GM12878 (cell line): ENCODE data around the gene FAM118A. TPM values are rescaled to one million over a fixed set of nuclear protein-coding genes. Genes with fewer than 3 reads are reported as not detected.

Experiments used
- ATAC-seq: fragments of 200-7000 bp; cut with Tn5 transposase; 3 replicates; pipeline ENCODE4 v1.9.1; 2020; ENCODE audit warnings: mild to moderate bottlenecking, moderate library complexity
- BruUV-seq: library from RNA; stranded (reverse); fragments of 400-500 nt; replicated peaks from 2 replicates; lab custom pipeline; 2021; lab: Mats Ljungman, UMichigan
- CTCF ChIA-PET: fragments of 300-600 bp; sonication (Branson Sonifier 250); formaldehyde crosslinking; extraction: SDS; loops from one replicate; lab custom pipeline; 2021; ENCODE audit warnings: inconsistent platforms; lab: Yijun Ruan, JAX
- POLR2A ChIA-PET: fragments of 350-600 bp; formaldehyde crosslinking; extraction: SDS; loops from one replicate; lab custom pipeline; 2021; ENCODE audit warnings: inconsistent platforms; lab: Charles Lee
- RAD21 ChIA-PET: fragments of 300-600 bp; sonication (Branson Sonifier 250); formaldehyde crosslinking; loops from one replicate; lab custom pipeline; 2023; ENCODE audit warnings: antibody characterized with exemption; ENCODE audit not compliant: unreplicated experiment; lab: Charles Lee
- SMC1A ChIA-PET: fragments of 300-600 bp; sonication (Branson Sonifier 250); formaldehyde crosslinking; loops from one replicate; lab custom pipeline; 2023; ENCODE audit not compliant: unreplicated experiment, uncharacterized antibody; lab: Charles Lee
- DNase-seq: peaks from one replicate; pipeline ENCODE4 v3.0.0-alpha.2; 2011; ENCODE audit warnings: low read depth, low spot score
- FAIRE-seq: peaks from 3 replicates; lab custom pipeline; 2011; peaks lifted over from hg19 to GRCh38; lab: Jason Lieb, UNC
- H2AFZ ChIP-seq: 2 replicates; pipeline ENCODE4 v1.6.0; 2011; ENCODE audit warnings: low read depth, low read length, control low read depth; ENCODE audit not compliant: control insufficient read depth
- H3K27ac ChIP-seq: 2 replicates; pipeline ENCODE4 v1.5.1; 2011; ENCODE audit warnings: control low read depth; ENCODE audit not compliant: control insufficient read depth, insufficient read depth
- H3K27me3 ChIP-seq, 2 experiments: replicated peaks in 1 of 2; 2 replicates each; pipeline versions ENCODE4 v1.6.0 to v1.6.1; 2011; ENCODE audit warnings: low read length in 1 of 2; ENCODE audit not compliant: control insufficient read depth in 2 of 2, insufficient read depth in 2 of 2
- H3K36me3 ChIP-seq, 2 experiments: 2 replicates each; pipeline ENCODE4 v1.5.1; 2011; ENCODE audit warnings: low read length in 1 of 2; ENCODE audit not compliant: control insufficient read depth in 2 of 2, insufficient read depth in 2 of 2
- H3K4me1 ChIP-seq: 2 replicates; pipeline ENCODE4 v1.6.1; 2011; ENCODE audit warnings: mild to moderate bottlenecking, low read length, moderate library complexity, mixed read lengths; ENCODE audit not compliant: control insufficient read depth, insufficient read depth
- H3K4me2 ChIP-seq: 2 replicates; pipeline ENCODE4 v1.6.0; 2011; ENCODE audit warnings: control low read depth; ENCODE audit not compliant: control insufficient read depth, insufficient read depth
- H3K4me3 ChIP-seq: fragments of 200-600 bp; sonication (generic); 2 replicates; pipeline ENCODE4 v1.5.1; 2016
- H3K79me2 ChIP-seq: 2 replicates; pipeline ENCODE4 v1.6.0; 2011; ENCODE audit warnings: low read length; ENCODE audit not compliant: control insufficient read depth, insufficient read depth
- H3K9ac ChIP-seq: 2 replicates; pipeline ENCODE4 v1.8.0; 2011; ENCODE audit warnings: low read length, control low read depth, mixed read lengths; ENCODE audit not compliant: control insufficient read depth, insufficient read depth
- H3K9me3 ChIP-seq: replicated peaks from 3 replicates; pipeline ENCODE4 v1.5.1; 2011; ENCODE audit warnings: mild to moderate bottlenecking, low read length; ENCODE audit not compliant: control insufficient read depth, insufficient read depth
- H4K20me1 ChIP-seq: 2 replicates; pipeline ENCODE4 v1.6.0; 2011; ENCODE audit not compliant: control insufficient read depth, insufficient read depth
- ELK1 ChIP-seq: IDR thresholded peaks from 2 replicates; pipeline ENCODE4 v1.6.1; 2012; ENCODE audit warnings: low read depth, low read length, improper control_type of control experiment
- FOS ChIP-seq: IDR thresholded peaks from 3 replicates; pipeline ENCODE4 v1.6.1; 2011; ENCODE audit warnings: borderline replicate concordance; ENCODE audit not compliant: insufficient read length; ENCODE audit errors: extremely low read depth
- IRF3 ChIP-seq: fragments of 450-650 bp; IDR thresholded peaks from 2 replicates; pipeline ENCODE4 v1.6.1; 2014; ENCODE audit warnings: mild to moderate bottlenecking
- KLF5 ChIP-seq: fragments of 450-650 bp; IDR thresholded peaks from 2 replicates; pipeline ENCODE4 v1.6.1; 2014; ENCODE audit warnings: mild to moderate bottlenecking; ENCODE audit not compliant: partially characterized antibody
- NRF1 ChIP-seq: conservative IDR thresholded peaks from 2 replicates; pipeline ENCODE4 v1.6.1; 2011; ENCODE audit warnings: mild to moderate bottlenecking, low read depth, low read length, improper control_type of control experiment
- PAX5 ChIP-seq: IDR thresholded peaks from 2 replicates; pipeline ENCODE4 v1.6.1; 2011; ENCODE audit warnings: low read depth, low read length, borderline replicate concordance
- POLR2A ChIP-seq: IDR thresholded peaks from 2 replicates; pipeline ENCODE4 v1.6.1; 2011; ENCODE audit warnings: low read depth, mild to moderate bottlenecking, low read length
- RAD21 ChIP-seq: IDR thresholded peaks from 2 replicates; pipeline ENCODE4 v1.6.1; 2011; ENCODE audit warnings: mild to moderate bottlenecking, low read depth, low read length, moderate library complexity; ENCODE audit not compliant: insufficient read depth
- REST ChIP-seq: IDR thresholded peaks from 2 replicates; pipeline ENCODE4 v1.6.1; 2012; ENCODE audit warnings: mild to moderate bottlenecking, low read depth, low read length
- RUNX3 ChIP-seq: IDR thresholded peaks from 2 replicates; pipeline ENCODE4 v1.6.1; 2012; ENCODE audit warnings: low read length, inconsistent platforms
- SMAD5 ChIP-seq: IDR thresholded peaks from 2 replicates; pipeline ENCODE4 v1.6.1; 2016; ENCODE audit warnings: antibody characterized with exemption, low read depth
- SREBF1 ChIP-seq: IDR thresholded peaks from 2 replicates; pipeline ENCODE4 v1.6.1; 2012; ENCODE audit warnings: mild to moderate bottlenecking, low read length
- ZBED1 ChIP-seq: IDR thresholded peaks from 2 replicates; pipeline ENCODE4 v1.6.1; 2016; ENCODE audit warnings: borderline replicate concordance
- ZNF207 ChIP-seq: fragments of 450-650 bp; IDR thresholded peaks from 2 replicates; pipeline ENCODE4 v1.6.1; 2014; ENCODE audit warnings: antibody characterized with exemption, mild to moderate bottlenecking, borderline replicate concordance
- ZZZ3 ChIP-seq: IDR thresholded peaks from 2 replicates; pipeline ENCODE4 v1.6.1; 2011; ENCODE audit warnings: low read depth; ENCODE audit not compliant: control insufficient read depth, insufficient read length
- WGBS: methylation state at CpG from one replicate; pipeline ENCODE4 v1.1.6; 2016; ENCODE audit warnings: low lambda C conversion rate; ENCODE audit not compliant: insufficient replicate concordance, insufficient coverage; ENCODE audit errors: missing lambda C conversion rate; 5-methylcytosine and 5-hydroxymethylcytosine counted together
- in situ Hi-C: fragments of 300-500 bp; cut with MboI; formaldehyde crosslinking; loops from 9 replicates; pipeline ENCODE4 v1.14.3; 2018; ENCODE audit warnings: mixed read lengths
- intact Hi-C: fragments of 100-400 bp; cut with micrococcal nuclease; formaldehyde crosslinking; loops from one replicate; pipeline ENCODE4 v1.14.2; 2022; ENCODE audit not compliant: unreplicated experiment
- polyA plus RNA-seq, 11 experiments: library from polyadenylated mRNA; depleted of rRNA in 4 of 11; unstranded in 6 of 11; stranded (reverse) in 5 of 11; fragments of >200 nt; fragmentation: Nextera tagmentation in 4 of 11; fragmentation: Illumina TruSeq in 1 of 11; extraction: Ambion mirVana in 4 of 11; extraction: Trizol in 1 of 11; gene quantifications; 1 replicate in 1 of 11; 2 replicates in 10 of 11; pipeline versions ENCODE4 v1.2.1 to v1.2.3, GENCODE V29; 2011 to 2016; ENCODE audit warnings: inconsistent platforms in 2 of 11, missing spikeins in 2 of 11, low read depth in 1 of 11
- total RNA-seq, 4 experiments: library from RNA; depleted of rRNA in 3 of 4; stranded (reverse); fragments of >200 nt in 3 of 4; fragmentation: Illumina TruSeq in 1 of 4; extraction: Trizol in 1 of 4; gene quantifications; 2 replicates each; pipeline versions ENCODE4 v1.2.1 to v1.2.3, GENCODE V29; 2013 to 2021

Gene FAM118A
- total and polyA plus RNA-seq, 10 of the 15 experiments (the other 5 are each of a cell fraction or from before 2014, with no cell fraction given), result 17.4 to 332 (median 56.6) TPM

GRCh38 chr22:45310977-45311531, 1.3 kb downstream of the FAM118A start (continued):
- TF ChIP-seq ZZZ3 (no peak), RAD21 (no peak), REST (no peak), ZBED1 (no peak), IRF3 (no peak), SREBF1 (no peak)

GRCh38 chr22:45312415-45312814, 2.7 kb downstream of the FAM118A start:
- 94% methylated on average over 8 of the region's 8 CpGs for WGBS
- intact Hi-C loops, result no loop called here
- ChIA-PET CTCF (interaction anchor here (0.9 kb wide), 1 partner anchor 133 kb away, joined by 3 read pairs; no protein-coding TSS in a partner anchor), RAD21 (no interaction called here), SMC1A (no interaction called here)
- Histone ChIP-seq H3K9ac (no peak overlapping the region), H4K20me1 (peaks cover 3% of the 10 kb centered on the region; the same call in 1 of the 2 replicates)
- TF ChIP-seq RUNX3, result no peak
- TF ChIP-seq ZNF207, result no peak
- no peak for TF ChIP-seq FOS
- TF ChIP-seq SMAD5, result no peak
- TF ChIP-seq NRF1, result no peak
- no peak for TF ChIP-seq KLF5
- no peak for TF ChIP-seq POLR2A
- TF ChIP-seq PAX5, result no peak
- no peak for TF ChIP-seq ELK1
- TF ChIP-seq, all 136 proteins: peak for 0
- Histone ChIP-seq H3K4me2 (no peak overlapping the region), H3K27ac (no peak overlapping the region), H3K4me3 (no peak overlapping the region), H3K36me3 (no peaks in the 10 kb centered on the region), H2AFZ (no peak overlapping the region), H3K9me3 (no peaks in the 10 kb centered on the region), H3K4me1 (peaks cover 26% of the 10 kb centered on the region), H3K27me3 (no peaks in the 10 kb centered on the region), H3K79me2 (peaks cover 12% of the 10 kb centered on the region)
- ATAC-seq, result no peak
- BruUV-seq, result no TSS peak
- in situ Hi-C loops, result no loop called here
- POLR2A ChIA-PET, result interaction anchor here (0.7 to 0.9 kb wide), 2 partner anchors 9 to 10 kb away, joined by 3 to 4 read pairs; no protein-coding TSS in a partner anchor
- no peak for DNase-seq
- FAIRE-seq, result no peak
